GM19395 (cell line): ENCODE measurements around the gene LMNA.

Experiments
- ATAC-seq: cut with Tn5 transposase; IDR thresholded peaks from one replicate; pipeline ENCODE4 v1.9.1; 2021; ENCODE audit warnings: mild to moderate bottlenecking, moderate library complexity; ENCODE audit not compliant: unreplicated experiment

LMNA gene

DNA sequence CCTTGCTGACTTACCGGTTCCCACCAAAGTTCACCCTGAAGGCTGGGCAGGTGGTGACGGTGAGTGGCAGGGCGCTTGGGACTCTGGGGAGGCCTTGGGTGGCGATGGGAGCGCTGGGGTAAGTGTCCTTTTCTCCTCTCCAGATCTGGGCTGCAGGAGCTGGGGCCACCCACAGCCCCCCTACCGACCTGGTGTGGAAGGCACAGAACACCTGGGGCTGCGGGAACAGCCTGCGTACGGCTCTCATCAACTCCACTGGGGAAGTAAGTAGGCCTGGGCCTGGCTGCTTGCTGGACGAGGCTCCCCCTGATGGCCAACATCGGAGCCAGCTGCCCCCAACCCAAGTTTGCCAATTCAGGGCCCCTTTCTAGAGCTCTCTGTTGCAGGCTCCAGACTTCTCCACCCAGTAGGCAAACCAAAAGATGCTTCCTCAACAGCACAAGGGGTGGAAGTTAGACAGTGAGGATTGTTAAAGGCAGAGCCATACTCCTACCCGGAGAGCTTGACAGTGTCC lies 22.5 kb downstream of the LMNA start:
- ATAC-seq = no peak

DNA sequence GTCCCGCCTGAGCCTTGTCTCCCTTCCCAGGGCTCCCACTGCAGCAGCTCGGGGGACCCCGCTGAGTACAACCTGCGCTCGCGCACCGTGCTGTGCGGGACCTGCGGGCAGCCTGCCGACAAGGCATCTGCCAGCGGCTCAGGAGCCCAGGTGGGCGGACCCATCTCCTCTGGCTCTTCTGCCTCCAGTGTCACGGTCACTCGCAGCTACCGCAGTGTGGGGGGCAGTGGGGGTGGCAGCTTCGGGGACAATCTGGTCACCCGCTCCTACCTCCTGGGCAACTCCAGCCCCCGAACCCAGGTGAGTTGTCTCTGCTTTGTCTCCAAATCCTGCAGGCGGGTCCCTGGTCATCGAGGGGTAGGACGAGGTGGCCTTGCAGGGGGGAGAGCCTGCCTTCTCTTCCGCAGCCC lies 24.0 kb downstream of the LMNA start:
- ATAC-seq = no peak

DNA sequence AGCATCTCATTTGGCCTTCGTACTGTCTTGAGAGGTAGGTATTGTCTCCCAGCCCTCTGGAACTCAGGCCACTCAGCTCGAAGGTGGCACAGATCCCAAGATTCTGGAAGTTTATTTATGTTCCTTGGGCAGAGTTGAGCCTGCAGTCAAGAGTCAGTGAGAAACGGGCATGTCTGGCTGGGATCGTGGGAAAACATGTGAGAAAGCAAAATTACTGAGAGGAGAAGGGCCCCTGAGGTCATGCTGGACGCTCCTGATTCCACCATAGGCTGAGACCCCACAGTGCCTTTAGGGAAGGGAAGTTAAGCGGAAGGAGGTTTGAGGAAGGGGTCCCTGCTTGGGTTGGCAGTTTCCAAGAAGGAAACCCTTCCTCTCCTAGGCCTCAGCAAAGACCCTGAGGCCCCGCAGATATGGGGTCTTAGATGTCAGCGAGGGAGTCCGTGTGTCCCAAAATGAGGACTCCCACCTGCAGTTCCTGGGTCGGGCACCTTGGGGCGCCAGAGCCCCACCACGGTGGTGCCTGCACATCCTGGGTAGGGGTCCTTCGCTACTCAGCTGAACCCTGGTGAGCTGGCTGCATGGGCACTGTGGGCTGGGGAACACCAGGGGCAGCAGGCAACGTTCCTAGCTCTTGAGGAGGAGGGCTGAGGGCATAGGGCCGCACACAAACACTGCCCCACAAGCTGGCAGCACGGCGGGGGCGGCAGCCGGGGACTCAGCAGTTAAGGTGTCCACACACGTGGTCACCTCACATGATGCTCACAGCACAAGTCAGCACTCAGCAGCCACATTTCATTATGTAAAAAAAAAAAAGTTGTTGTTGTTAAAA lies 26.6 kb downstream of the LMNA start:
- ATAC-seq = no peak

- no peak for ATAC-seq
Measured at GRCh38 chr1:156143765-156144489, 29.4 kb downstream of the LMNA start.

- no peak for ATAC-seq
Measured at GRCh38 chr1:156144742-156145141, 30.2 kb downstream of the LMNA start.

GRCh38 chr1:156145650-156146019 lies 31.1 kb downstream of the LMNA start:
- no peak for ATAC-seq

GRCh38 chr1:156146020-156146768 lies 31.7 kb downstream of the LMNA start:
- ATAC-seq = no peak

DNA sequence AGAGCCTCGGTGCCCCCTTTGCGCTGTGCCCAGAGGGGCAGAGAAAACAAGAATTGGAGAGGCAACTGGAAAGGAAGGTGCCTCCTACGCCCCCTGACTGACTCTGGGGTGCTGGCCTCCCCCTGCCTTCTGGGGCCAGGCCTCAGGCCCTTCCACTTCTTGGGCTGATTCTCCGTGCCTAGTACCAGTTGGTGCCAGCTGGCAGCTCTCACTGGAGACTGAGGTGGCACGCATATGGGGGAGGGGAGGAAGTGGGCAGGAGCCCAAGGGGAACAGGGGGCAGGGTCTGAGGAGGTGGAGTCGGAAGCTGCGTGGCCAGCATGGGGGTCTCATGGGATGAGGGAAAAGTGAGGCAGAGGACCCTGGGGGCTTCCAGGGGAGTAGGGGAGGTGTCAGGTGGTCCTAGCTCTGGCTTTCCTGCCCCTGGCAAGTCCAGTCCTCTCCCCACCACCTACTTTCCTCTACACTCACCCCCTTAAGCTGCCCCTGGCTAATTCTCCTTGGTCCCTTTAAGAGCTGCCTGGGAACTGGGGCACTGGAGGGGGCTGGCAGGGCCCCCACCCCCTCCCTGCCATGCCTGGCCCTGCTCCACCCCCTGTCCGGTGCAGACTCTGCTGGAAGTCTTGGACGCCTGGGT lies 32.4 kb downstream of the LMNA start:
- ATAC-seq = no peak

GRCh38 chr1:156148216-156148615 lies 33.7 kb downstream of the LMNA start:
- no peak for ATAC-seq

DNA sequence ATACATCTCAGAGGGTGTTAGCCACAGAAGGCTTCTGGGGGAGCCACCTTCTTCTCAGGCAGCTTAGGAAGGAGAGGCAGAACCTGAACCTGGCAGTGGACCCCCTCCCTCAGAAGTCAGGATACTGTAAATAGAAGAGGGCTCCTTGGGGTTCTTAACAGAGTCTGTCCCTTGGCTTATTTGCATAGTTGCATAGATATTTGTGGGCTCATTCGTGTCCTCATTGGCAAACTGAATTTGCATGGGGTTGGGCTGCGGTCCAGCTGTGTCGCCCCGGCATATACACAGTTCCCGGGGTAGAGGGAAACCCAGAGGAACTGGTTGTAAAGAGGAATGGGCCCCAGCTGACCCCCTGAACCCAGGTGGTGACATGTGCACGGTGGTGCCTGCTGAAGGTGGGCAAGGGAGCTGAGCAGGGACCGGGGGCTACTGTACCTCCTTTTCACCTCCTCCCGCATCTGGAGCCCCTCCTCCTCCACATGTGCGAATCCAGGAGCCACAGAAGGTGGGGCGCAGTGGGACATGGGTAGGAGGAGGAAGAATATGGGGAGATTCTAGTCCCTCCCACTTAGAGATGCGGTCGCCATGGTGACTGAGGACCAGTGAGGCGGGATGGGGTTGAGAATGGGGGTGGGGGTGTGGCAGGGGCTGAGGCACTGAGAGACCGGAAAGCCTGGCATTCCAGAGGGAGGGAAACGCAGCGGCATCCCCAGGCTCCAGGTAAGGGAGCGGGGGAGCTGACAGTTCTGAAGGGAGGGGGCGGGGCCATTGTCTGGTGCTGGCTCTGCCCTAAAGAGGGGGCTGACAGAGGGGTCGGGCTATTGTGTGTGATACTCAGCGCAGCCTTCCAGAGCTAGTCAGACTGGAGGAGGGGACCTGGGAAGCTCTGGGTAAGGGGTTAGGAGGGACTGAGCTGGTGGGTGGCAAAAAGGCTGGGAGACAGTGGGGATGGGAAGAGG lies 35.1 kb downstream of the LMNA start:
- ATAC-seq = peak; percentile 51

DNA sequence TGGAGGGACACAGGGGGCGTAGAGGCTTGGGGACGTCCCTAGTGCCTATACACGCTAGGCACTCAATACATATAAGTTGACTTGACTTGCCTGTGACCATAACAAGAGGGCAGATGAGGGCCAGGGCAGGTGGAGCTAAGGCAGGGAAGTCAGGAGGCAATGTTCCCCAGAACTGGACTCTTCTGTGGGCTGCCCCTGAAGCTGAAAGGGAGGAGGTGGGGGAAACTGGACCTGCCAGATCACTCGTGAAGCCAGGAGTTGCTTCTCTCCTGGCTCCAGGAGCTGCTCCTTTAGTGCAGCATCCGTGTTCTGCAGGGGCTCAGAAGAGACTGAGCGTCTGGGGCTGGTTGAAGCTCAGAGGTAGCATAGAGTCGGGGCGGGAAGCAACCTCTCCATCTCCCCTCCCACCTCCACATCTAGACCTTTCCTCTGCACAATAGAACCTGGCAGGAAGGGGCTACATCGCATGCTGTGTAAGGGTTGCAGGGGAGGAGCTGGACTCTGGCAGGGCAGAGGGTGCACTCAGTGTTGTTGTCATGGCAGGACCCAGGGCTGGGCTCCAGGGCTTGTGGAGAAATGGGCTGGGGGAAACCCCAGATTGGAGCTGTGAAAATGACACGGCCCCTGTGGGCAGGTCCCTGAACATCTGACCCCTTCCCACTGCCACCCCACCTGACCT lies 36.0 kb downstream of the LMNA start:
- no peak for ATAC-seq

- no peak for ATAC-seq
Measured at GRCh38 chr1:156151093-156151688, 36.7 kb downstream of the LMNA start.

- ATAC-seq = no peak
Measured at GRCh38 chr1:156152628-156153027, 38.1 kb downstream of the LMNA start.

GRCh38 chr1:156153362-156153761 lies 38.9 kb downstream of the LMNA start, which contains the start of gene SEMA4A:
Gene SEMA4A (plus strand): TSS chr1:156153585. CDS start chr1:156154579, 994 bp downstream.
- no peak for ATAC-seq

DNA sequence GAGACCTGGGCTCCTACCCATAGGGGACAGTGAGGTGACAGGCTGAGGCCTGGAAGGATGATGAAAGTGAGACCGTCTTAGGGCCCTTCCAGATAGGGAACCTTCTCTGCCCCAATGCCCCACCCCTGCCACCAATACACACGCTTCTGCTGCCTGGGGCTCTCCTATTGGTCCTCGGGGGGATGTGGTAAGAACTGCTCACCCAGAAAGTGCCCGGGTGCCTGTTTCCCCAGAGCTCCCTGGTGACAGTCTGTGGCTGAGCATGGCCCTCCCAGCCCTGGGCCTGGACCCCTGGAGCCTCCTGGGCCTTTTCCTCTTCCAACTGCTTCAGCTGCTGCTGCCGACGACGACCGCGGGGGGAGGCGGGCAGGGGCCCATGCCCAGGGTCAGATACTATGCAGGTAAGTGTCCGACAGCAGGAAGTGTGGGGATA lies 39.8 kb downstream of the LMNA start:
- ATAC-seq = peak; percentile 42

- no peak for ATAC-seq
Measured at GRCh38 chr1:156155756-156156510, 41.4 kb downstream of the LMNA start.

DNA sequence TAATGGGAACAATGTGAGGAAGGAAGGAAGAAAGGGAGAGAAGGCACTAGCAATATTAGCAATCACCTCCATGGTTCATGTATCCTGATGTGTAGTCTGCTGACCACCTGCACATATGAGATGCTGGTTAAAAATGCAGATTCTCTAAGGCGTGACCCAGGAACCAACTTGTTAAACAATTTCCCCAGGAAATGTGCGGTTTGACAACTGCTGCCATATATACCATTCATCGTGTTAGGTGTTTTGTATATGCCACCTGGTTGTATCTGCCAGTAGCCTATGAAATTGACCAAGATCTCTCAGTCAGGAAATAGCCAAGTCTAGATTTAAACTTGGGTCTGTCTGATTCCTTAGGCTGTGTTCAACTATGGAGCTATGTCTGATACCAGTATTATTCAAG lies 43.0 kb downstream of the LMNA start:
- ATAC-seq = no peak

- no peak for ATAC-seq
Measured at GRCh38 chr1:156157966-156158365, 43.5 kb downstream of the LMNA start.
